GM19351 (cell line): ENCODE data around the gene MADCAM1.

ENCODE experiments used
- ATAC-seq: cut with Tn5 transposase; IDR thresholded peaks from one replicate; pipeline ENCODE4 v1.9.1; 2021; ENCODE audit warnings: mild to moderate bottlenecking, moderate library complexity; ENCODE audit not compliant: unreplicated experiment

Gene MADCAM1

GRCh38 chr19:547836-548720 lies 51.8 kb downstream of the MADCAM1 start:
- no peak for ATAC-seq

- no peak for ATAC-seq
Observed at GRCh38 chr19:548886-549830, 52.9 kb downstream of the MADCAM1 start.

GRCh38 chr19:554817-555216 lies 58.5 kb downstream of the MADCAM1 start:
- no peak for ATAC-seq
